KMS-11 (cell line): ENCODE results near the gene FLRT2.

Experiments used
- H2AFZ ChIP-seq: fragments of 200-600 bp; sonication (generic); 2 replicates; pipeline ENCODE4 v1.6.1; 2016; ENCODE audit warnings: antibody characterized with exemption, mixed run types, low read depth
- H3K27ac ChIP-seq: fragments of 200-600 bp; sonication (generic); 2 replicates; pipeline ENCODE4 v1.6.1; 2016; ENCODE audit warnings: mild to moderate bottlenecking, mixed run types
- H3K27me3 ChIP-seq: fragments of 200-600 bp; sonication (generic); 2 replicates; pipeline ENCODE4 v1.6.1; 2017; ENCODE audit warnings: mild to moderate bottlenecking, low read depth, mixed run types, moderate library complexity; ENCODE audit not compliant: insufficient read depth
- H3K36me3 ChIP-seq: fragments of 200-600 bp; sonication (generic); 2 replicates; pipeline ENCODE4 v1.6.1; 2017; ENCODE audit warnings: mild to moderate bottlenecking, mixed run types; ENCODE audit not compliant: insufficient read depth
- H3K4me1 ChIP-seq: fragments of 200-600 bp; sonication (generic); 2 replicates; pipeline ENCODE4 v1.6.1; 2016; ENCODE audit warnings: mild to moderate bottlenecking, low read depth, mixed run types; ENCODE audit not compliant: poor library complexity, severe bottlenecking
- H3K4me2 ChIP-seq: fragments of 200-600 bp; sonication (generic); 2 replicates; pipeline ENCODE4 v1.7.0; 2016; ENCODE audit warnings: mild to moderate bottlenecking, mixed run types
- H3K4me3 ChIP-seq: fragments of 200-600 bp; sonication (generic); IDR thresholded peaks from 2 replicates; pipeline ENCODE4 v1.6.1; 2017; ENCODE audit warnings: low read depth, low read length, mixed read lengths; ENCODE audit not compliant: insufficient read depth
- H3K79me2 ChIP-seq: fragments of 200-600 bp; sonication (generic); 2 replicates; pipeline ENCODE4 v1.6.1; 2016; ENCODE audit warnings: low read depth, mixed run types; ENCODE audit not compliant: insufficient read depth
- H3K9ac ChIP-seq: fragments of 200-600 bp; sonication (generic); 2 replicates; pipeline ENCODE4 v1.6.1; 2016; ENCODE audit warnings: mild to moderate bottlenecking, mixed run types
- H4K20me1 ChIP-seq: fragments of 200-600 bp; sonication (generic); 2 replicates; pipeline ENCODE4 v1.6.1; 2016; ENCODE audit warnings: mild to moderate bottlenecking, mixed run types; ENCODE audit not compliant: insufficient read depth
- TF ChIP-seq, protein P1 (sequence below): fragments of 200-600 bp; sonication (generic); conservative IDR thresholded peaks from 2 replicates; pipeline ENCODE4 v1.6.1; 2017; ENCODE audit warnings: low read depth, mild to moderate bottlenecking, antibody characterized with exemption, low read length, moderate library complexity, mixed read lengths

The FLRT2 gene

DNA sequence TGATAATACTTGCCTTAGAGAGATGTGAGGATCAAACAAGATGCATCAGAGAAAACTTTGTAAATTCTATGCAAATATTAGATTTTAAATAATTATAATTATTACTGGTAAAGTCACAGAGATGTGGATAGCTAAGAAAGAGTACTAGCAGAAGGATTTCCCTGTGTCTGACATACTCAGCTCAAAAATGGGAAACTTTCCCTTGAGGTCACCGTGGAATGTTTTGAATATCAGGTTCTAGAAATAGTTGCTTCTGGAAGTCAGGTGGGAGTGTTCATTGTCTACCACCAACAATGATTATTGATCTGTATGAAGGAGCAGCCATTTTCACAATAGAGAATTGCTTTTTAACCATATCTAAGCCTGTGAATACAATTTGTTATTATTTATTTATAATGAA lies 71.7 kb downstream of the FLRT2 start:
- H3K27me3 ChIP-seq, result no peaks in the 10 kb centered on the region
- H3K36me3 ChIP-seq, result no peaks in the 10 kb centered on the region
- TF ChIP-seq, protein P1, sequence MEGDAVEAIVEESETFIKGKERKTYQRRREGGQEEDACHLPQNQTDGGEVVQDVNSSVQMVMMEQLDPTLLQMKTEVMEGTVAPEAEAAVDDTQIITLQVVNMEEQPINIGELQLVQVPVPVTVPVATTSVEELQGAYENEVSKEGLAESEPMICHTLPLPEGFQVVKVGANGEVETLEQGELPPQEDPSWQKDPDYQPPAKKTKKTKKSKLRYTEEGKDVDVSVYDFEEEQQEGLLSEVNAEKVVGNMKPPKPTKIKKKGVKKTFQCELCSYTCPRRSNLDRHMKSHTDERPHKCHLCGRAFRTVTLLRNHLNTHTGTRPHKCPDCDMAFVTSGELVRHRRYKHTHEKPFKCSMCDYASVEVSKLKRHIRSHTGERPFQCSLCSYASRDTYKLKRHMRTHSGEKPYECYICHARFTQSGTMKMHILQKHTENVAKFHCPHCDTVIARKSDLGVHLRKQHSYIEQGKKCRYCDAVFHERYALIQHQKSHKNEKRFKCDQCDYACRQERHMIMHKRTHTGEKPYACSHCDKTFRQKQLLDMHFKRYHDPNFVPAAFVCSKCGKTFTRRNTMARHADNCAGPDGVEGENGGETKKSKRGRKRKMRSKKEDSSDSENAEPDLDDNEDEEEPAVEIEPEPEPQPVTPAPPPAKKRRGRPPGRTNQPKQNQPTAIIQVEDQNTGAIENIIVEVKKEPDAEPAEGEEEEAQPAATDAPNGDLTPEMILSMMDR, result no peak
- H3K27ac ChIP-seq, result no peak overlapping the region
- no peak overlapping the region for H3K9ac ChIP-seq
- no peaks in the 10 kb centered on the region for H3K4me1 ChIP-seq
- no peaks in the 10 kb centered on the region for H3K79me2 ChIP-seq
- H2AFZ ChIP-seq, result no peak overlapping the region
- no peak overlapping the region for H3K4me3 ChIP-seq
- no peaks in the 10 kb centered on the region for H4K20me1 ChIP-seq
- H3K4me2 ChIP-seq, result no peak overlapping the region

DNA sequence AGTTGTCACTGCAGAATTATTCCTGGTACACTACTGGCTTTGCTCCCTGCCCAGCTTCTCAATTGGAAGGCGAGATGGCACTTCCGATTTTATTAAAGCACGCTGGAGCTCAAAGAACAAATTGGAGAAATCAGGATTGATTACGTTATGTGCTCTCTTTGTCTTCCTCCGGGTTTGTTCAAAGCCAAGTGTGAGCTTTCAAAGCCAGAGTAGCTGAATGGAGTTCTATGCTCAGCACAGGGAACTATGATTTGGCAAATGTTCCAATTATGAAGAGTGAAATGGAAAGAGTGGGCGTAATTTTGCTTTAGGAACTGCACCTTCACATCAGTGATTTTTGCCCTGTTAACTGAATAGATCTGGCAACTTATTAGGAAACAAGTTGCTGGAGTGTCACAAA lies 72.4 kb downstream of the FLRT2 start:
- H2AFZ ChIP-seq, result no peak overlapping the region
- no peak overlapping the region for H3K4me2 ChIP-seq
- TF ChIP-seq, protein P1, result no peak
- no peak overlapping the region for H3K27ac ChIP-seq
- no peaks in the 10 kb centered on the region for H3K27me3 ChIP-seq
- no peak overlapping the region for H3K4me3 ChIP-seq
- no peaks in the 10 kb centered on the region for H4K20me1 ChIP-seq
- no peaks in the 10 kb centered on the region for H3K36me3 ChIP-seq
- no peaks in the 10 kb centered on the region for H3K79me2 ChIP-seq
- no peaks in the 10 kb centered on the region for H3K4me1 ChIP-seq
- H3K9ac ChIP-seq, result no peak overlapping the region

DNA sequence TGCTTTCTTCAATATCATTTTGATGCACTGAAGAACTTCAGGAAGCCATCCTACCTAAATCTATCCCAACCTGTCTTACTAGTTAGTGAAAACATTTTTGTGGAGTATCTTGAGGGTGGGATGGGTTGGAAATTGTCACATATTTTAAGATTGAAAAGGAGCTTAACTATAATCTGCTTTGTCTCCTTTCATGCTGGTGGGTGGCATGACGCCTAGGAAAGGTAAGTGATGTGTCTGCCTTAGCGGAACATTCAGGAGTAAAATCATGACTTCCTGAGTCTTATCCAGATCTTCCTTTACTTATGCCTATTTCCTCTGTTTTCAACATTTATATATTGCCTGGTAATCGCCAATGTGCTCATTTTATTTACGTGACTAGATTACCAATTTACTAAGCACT lies 74.1 kb downstream of the FLRT2 start:
- Histone ChIP-seq H3K9ac (no peak overlapping the region), H4K20me1 (no peaks in the 10 kb centered on the region), H3K36me3 (no peaks in the 10 kb centered on the region), H3K4me3 (no peak overlapping the region), H3K4me2 (no peak overlapping the region), H2AFZ (no peak overlapping the region), H3K27ac (no peak overlapping the region), H3K4me1 (no peaks in the 10 kb centered on the region), H3K27me3 (no peaks in the 10 kb centered on the region), H3K79me2 (no peaks in the 10 kb centered on the region)
- TF ChIP-seq, protein P1, result no peak

DNA sequence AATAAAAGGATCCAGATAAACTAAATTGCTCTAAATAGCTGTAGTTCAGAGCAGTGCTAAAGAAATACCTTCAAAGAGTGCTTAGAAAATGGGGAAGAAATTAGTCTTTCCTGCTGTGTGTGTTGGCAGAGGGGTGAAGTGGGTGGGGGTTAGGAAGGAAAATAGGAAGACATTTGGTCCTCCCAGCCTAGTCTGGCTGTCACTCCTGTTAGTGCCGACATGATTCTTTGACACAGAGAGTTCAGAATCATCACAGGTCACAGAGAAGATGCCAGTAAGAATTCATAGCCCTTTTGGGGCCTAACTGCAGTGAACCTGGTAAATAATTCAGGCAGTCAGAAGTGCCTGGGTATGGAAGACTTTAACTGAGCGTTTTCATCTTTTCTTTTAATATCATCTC lies 74.8 kb downstream of the FLRT2 start:
- Histone ChIP-seq H2AFZ (no peak overlapping the region), H3K27me3 (no peaks in the 10 kb centered on the region), H3K9ac (no peak overlapping the region), H3K27ac (no peak overlapping the region), H3K36me3 (no peaks in the 10 kb centered on the region), H3K79me2 (no peaks in the 10 kb centered on the region), H3K4me1 (no peaks in the 10 kb centered on the region), H4K20me1 (no peaks in the 10 kb centered on the region), H3K4me2 (no peak overlapping the region), H3K4me3 (no peak overlapping the region)
- TF ChIP-seq, protein P1, result no peak
